HG03064 (cell line): ENCODE results near the gene SCFD2.
"Not testable (repeated sequence)": the region's sequence is repeated elsewhere in the genome, so short reads cannot be mapped to it uniquely, and the experiment has no call there.

Experiments
- ATAC-seq: cut with Tn5 transposase; IDR thresholded peaks from one replicate; pipeline ENCODE4 v1.9.1; 2021; ENCODE audit warnings: low read depth; ENCODE audit not compliant: unreplicated experiment

SCFD2 gene

DNA sequence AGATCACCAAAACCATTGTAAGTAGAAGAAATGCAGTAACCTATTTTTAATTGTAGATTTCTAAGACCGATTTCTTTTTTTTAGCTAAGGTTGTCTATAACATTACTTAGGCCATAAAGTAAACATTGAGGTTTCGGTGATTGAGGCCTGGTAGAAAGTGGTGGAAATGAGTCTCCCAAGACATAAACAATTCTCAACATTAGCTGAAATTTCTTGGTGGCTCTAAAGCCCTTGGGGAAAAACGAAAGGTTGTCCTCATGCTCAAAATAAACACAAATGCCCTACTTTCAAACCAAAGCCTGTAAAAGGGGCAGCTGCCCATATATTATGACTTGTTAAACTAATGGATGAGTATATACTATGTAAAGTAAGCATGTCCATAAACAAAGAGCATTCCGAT lies 98.8 kb downstream of the SCFD2 start:
- no peak for ATAC-seq

DNA sequence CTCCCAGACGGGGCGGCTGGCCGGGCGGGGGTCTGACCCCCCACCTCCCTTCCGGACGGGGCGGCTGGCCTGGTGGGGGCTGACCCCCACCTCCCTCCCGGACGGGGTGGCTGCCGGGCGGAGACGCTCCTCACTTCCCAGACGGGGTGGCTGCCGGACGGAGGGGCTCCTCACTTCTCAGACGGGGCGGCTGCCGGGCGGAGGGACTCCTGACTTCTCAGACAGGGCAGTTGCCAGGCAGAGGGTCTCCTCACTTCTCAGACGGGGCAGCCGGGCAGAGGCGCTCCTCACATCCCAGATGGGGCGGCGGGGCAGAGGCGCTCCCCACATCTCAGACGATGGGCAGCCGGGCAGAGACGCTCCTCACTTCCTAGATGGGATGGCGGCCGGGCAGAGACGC lies 109.9 kb downstream of the SCFD2 start:
- not testable (repeated sequence) for ATAC-seq

DNA sequence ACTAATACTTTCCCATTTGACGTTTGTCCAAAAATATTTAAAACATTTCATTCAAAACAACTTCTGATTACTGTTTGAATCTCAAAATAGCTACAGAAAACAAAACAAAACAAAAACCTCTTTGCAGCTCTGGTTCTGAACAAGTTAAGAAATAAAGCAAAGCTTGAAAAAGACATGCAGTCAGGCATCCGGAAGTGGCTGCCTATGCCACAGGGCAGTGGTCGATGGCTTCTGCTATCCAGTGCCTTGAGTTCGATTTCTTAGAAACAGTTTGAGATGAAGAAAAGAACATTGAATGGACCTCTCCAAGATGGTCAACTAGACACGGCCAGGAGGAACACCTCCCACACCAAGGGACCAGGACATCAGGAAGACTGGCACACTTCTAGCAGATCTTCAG lies 125.3 kb downstream of the SCFD2 start:
- ATAC-seq: no peak

DNA sequence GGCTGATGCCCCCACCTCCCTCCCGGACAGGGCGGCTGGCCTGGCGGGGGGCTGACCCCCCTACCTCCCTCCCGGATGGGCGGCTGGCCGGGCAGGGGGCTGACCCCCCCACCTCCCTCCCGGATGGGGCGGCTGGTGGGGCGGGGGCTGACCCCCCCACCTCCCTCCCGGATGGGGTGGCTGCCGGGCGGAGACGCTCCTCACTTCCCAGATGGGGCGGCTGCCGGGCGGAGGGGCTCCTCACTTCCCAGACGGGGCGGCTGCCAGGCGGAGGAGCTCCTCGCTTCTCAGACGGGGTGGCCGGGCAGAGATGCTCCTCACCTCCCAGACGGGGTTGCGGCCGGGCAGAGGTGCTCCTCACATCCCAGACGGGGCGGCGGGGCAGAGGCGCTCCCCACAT lies 127.5 kb downstream of the SCFD2 start:
- ATAC-seq: not testable (repeated sequence)

DNA sequence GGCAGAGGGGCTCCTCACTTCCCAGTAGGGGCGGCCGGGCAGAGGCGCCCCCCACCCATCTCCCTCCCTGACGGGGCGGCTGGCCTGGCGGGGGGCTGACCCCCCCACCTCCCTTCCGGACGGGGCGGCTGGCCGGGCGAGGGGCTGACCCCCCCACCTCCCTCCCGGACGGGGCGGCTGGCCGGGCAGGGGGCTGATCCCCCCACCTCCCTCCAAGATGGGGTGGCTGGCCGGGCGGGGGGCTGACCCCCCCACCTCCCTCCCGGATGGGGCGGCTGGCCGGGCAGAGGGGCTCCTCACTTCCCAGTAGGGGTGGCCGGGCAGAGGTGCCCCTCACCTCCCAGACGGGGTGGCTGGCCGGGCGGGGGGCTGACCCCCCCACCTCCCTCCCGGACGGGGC lies 128.1 kb downstream of the SCFD2 start:
- not testable (repeated sequence) for ATAC-seq

DNA sequence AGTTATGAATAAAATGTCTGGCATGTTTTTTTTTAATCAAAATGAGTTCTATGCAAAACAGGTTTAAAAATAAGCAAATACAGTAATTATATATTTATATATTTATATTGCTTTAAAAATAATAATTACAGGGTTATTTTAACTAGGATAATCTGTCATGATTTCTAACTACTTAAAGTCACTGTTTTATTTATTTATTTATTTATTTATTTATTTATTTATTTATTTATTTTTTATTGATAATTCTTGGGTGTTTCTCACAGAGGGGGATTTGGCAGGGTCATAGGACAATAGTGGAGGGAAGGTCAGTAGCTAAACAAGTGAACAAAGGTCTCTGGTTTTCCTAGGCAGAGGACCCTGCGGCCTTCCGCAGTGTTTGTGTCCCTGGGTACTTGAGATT lies 129.2 kb downstream of the SCFD2 start:
- not testable (repeated sequence) for ATAC-seq

DNA sequence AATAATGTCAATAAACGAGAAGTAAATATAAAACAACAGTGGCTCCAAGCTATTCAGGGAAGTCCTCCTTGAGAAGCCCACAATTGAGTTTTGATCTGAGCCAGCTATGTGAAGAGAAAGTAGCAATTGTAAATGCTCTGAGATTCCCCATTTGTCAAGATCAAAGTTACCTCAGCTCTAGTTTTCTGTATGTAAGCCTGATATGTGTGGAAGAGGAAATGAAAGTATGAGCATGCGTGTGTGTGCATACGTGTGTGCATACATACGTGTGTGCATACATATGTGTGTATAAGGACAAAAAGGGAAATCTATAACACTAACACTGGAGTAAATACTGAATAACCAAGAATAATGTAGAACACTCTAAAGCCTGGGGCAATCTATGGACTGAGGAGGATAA lies 130.3 kb downstream of the SCFD2 start:
- no peak for ATAC-seq

DNA sequence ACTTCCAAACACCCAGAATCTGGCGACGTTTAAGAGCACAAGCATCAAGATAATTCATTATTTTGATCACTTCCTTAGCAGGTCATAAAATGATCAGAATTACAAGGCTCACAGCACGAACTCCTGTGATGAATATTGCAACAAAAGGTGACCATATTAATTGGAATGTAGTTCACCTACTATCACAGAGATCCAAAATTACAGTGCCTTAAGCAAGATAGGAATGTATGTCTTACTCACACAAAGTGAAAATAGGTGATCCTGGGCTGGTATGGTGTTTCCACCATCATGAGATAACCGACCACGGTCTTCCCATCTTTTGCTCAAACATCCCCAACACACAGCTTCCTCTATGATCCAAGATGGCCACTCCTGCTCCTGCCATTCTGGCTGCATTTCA lies 131.2 kb downstream of the SCFD2 start:
- no peak for ATAC-seq

DNA sequence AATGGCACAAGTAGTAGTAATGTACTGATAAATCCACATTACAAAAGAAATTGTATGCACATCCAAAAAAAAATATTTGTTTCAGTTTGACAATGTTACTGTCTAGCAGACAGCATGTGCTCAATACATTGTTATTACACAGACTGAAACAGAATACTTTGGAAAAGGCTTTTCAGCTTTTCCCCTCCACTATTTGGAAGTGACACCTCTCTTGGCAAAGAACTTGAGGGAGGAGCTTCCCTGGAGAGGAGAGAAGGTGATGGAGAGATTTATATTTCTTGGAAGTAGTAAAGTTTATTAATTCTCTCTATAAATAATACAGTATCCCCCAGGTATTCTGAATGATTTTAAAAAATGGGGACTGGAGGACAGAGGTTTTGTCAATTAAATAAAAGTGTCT lies 131.8 kb downstream of the SCFD2 start:
- ATAC-seq: no peak

DNA sequence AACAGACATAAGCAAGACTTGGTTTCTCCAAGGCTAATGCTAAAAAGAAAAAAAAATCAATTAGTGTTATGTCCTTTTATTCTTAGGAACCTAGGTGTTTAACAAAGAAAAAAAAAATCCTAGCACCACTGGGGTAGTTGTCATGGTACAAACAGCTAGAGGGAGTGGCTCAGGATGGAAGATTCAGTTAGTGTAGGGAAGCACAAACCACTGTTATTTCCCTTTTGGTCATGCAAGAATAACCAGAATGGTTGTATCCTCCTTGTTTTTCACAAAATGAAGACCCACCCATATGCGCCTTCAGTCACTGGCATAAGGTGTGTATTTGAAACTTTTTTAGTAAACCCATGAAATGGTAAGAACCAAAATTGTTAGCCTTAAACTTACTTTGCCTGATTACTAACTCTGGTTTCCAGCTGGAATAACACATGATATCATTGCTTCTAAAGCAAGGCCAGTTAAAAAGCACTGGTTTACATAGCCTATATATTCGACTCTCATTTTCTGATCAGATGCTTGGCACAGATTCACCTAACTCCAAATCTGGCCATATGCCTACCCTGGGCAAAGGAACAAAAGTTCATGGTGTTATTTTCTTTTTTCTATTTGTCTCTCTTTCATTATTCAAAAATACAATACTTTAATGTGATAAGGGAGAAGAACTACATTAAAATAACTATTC lies 132.6 kb downstream of the SCFD2 start:
- ATAC-seq: no peak

DNA sequence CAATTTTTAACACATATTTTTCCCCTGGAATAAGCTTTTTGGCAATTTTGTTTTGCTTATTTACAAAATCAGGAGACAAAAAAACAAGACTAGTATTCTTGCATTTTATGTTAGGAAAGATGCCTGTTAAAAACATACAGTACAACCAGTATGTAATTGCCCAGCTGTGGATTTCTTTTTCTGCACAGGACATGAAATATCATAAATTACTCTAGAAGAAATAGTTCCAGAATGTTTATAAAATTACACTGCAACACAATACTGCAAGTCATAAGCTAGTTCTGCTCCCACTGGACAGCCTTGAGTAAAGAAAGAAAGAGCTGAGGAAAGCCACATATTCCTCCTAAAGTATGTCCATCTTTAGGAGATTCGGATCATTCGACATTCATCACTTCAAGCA lies 133.5 kb downstream of the SCFD2 start:
- no peak for ATAC-seq

DNA sequence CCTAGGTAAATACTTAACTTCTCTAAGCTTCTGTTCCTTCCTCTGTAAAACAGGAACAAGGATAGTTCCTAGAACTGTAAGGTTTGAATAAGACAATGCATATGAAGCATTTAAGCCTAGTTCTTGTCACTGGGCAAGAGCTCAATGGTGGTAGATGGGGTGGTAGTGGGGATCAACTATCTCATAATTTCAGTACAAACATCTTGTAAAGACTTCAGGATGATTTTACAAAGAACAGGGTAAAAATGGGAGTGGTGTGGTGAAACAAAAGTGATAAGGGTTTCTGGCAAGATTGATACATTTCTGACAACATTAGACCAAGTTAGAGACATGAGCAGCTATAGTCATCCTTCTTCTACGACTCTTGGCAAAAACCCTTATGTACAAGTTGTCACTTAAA lies 137.8 kb downstream of the SCFD2 start:
- no peak for ATAC-seq

DNA sequence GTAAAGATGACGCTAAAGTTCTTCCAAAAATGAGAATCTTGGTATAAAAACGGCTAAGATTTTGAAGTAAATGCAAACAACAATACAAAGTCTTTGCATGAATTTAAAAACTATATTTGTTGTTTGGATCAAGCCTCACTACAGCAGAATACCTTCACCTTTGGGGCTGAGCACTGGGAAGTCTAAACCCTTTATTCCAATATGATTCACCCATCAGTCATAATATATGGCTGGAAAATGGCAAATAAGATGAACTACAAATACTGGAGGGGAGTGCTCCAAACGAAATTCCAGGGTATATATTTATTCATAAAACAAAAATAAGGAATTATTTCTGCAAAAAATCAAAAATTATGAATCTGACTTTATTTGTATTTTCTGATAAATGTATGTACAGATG lies 138.4 kb downstream of the SCFD2 start:
- no peak for ATAC-seq

DNA sequence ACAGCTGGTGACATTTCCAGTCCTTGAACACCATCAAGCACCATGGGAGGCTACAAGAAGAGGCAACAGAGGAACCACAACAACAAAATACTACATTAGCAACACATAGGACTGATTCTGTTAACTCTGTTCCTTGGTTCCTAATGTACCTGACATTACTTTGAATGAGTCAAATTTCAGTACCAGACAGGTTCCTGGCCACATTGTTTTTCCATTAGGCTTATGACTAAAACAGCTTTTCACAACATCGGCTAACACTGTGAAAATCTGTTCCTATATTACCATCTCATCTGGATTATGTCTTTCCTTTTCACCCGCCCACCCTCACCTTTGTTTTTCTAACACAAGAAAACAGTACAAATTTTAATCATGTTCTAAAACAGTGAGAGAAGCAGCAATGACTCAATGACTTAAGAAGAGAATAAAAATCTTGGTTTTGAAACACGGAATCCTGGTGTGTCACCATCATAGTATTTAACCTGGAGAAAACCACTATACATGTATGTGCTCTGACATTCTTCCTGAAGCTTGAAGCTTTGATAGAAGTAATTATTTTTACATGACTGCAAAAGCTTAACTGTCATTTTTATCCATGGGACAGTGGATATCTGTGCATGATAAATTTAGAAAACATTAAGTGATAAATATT lies 143.9 kb downstream of the SCFD2 start:
- no peak for ATAC-seq

DNA sequence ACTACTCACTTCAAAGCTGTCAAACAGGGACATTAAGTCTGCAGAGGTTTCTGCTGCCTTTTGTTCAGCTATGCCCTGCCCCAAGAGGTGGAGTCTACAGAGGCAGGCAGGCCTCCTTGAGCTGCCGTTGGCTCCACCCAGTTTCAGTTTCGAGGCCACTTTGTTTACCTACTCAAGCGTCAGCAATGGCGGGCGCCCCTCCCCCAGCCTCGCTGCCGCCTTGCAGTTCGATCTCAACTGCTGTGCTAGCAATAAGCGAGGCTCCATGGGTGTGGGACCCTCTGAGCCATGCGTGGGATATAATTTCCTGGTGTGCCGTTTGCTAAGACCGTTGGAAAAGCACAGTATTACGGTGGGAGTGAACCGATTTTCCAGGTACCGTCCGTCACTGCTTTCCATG lies 146.7 kb downstream of the SCFD2 start:
- ATAC-seq: not testable (repeated sequence)

DNA sequence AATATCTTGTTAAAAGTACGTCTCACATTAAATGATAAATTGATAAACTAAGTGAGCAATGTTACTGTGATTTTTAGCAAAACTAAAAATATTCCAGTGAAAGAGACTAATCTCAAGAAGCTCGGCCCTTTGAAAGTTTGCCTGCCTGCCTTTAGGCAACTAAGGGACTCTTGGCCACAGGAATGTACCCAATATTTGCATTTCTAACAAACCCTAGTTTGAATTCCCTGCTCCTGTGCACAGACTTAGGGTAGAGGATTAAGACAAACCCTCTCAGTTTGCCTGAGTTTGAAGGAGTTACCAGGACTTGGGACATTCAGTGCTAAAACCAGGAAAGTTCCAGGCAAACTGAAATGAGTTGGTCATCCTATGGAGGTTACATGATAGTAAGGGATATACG lies 157.1 kb downstream of the SCFD2 start:
- no peak for ATAC-seq

DNA sequence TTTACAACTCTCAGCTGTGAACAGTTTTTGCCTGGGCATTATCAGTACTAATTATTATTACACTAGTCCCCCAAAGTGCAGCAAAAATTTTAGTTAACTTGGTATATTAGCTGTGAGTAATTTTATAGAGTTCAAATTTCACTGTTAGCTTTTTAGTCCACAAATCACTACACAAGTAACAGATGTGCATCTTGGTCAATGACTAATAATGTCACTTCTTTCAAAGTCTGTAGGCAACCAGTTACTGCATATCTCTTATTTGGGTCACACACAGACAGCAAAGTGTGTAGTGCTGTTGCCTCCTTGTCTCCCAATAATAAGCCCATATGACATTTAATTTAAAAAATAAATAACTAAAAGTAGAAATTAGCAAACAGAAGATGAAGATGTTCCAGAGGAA lies 159.9 kb downstream of the SCFD2 start:
- ATAC-seq: no peak

DNA sequence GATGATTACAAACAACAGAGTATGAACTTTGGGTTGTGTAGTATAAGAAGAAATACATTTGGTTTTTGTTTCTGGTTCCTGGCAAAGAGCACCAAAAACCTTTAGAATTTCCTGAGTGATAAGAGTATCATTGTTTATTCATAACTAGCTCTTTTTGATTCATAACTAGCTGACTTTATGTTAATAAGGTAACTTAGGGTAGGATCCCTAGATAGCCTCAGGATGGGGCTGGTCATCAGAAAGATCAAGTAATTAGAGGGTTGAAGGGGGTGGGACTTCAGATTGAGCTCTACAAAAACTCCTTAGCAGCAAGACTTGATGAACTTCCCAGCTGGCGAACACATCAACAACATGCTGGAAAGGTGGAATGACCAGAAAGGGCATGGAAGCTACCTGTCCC lies 166.5 kb downstream of the SCFD2 start:
- no peak for ATAC-seq

DNA sequence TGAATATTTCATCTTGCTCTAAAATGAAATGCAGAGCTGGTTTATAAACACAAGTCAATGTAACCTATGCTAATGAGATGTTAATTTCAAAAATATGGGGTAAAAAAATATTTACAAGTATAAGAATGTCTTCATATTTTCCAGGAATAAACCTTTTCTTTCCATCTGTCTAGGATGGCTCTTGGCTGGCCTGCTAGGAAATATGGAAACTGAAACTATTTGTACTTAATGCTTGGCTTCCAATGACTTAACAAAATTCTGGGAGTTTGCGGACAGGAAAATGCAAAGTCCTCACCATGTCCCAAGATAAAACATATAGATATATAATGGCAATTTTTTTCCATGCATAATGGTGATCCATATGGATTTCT lies 168.1 kb downstream of the SCFD2 start:
- ATAC-seq: no peak

DNA sequence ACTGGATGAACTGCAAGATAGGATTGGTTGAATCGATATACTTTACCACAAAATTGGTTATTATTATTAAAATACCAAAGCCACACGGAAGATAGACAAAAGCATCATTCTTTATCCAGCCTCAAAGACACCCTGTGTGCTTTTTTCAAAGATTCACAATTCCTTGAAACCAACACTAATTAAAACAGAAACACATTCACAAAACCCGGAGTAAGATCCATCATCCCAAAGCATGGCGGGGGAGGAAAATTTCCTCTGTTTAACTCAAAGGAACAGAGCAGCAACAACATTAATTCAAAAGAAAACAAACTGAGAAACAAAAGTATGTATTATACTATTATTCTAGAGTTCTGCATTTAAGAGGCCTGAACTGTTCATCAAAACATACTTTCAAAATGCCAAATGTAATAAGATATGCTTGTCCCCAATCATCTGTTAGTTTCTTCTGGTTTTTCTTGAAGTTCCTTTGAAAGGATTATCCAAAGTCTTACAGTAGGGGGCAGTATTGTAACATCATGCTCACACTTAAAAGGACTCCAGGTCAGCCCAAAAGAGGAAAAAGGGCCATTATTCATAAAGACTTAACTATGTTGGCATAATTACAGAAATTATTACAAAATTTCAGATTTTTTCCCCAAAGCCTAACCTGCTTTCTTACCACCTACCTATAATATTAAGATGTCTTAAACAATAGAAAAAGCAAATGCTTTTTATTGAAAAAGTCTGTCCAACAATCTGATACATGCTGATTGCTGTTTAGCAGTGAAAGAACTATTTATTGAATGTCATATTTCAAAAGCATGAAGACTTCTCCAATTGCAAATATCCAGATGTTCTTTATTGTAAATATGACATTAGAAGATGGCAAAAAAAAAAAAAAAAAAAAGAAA lies 168.7 kb downstream of the SCFD2 start:
- no peak for ATAC-seq

DNA sequence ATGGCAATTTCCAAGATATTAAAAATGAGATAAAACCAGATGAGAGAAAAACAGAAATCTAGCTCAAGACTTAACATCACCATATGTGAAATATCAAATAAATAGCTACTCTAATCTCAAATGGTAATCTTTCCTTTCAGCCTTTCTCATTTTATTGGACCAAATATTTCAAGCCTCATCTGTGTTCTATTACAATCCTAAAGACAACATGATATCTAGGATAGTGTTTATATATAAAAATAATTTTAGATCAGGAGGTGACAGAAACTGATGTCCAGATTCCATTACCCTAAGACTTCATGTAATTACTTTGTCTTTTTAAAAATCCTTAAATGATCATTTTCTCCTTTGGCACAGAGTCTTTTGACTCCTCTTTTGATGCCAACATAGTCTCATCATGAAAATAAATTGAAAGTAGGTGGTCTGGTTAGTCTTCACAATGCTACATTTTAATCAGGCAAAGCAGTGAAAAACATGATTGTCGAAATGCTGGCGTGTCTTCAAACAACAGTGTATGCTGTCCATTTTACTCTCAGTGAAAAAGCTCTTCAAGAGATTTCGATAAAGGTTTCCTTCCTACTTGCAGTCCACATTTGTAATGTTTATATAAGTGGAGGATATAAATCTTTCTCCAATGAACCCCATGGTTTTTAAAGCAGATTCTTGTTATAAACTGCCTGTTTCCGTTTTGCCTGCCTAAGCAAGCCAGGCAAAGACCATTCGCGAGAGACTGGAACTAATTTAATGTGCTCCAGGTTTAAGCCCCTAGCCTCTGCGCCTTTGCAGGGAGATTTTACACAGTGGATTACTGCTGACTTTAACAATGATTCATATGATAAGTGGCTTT lies 169.8 kb downstream of the SCFD2 start:
- ATAC-seq: no peak
